Measurements from ENCODE around the gene CGB1.

DNA sequence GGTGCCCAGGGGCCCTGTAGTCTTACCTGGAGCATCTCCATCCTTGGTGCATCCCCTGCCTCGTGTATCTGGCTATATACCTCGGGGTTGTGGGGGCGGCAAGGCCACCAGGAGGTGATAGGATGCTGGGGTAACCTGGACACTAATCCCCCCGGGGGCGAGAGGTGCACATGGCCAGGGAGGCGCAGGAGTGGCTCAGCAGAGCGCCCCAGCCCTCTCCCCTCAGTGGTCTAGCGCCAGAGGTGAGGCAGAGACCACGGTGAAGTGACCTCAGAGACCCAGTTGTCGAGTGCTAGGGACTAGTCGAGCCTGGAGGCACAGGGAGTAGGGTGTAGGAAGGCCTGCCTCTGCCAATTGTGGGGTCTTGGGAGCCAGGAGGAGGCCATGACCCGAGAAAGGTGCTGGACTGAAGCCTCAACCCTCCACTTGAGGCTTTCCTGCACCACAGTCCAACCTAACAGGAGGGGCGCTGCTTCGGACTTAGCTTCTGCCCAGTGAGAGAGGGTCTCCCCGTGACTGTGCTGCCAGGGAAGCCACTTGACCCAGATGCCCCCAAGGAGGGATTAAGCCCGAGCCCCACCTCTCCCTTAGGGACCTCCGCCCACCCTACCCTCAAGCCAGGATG lies 19.5 kb downstream of the CGB1 start, which contains the start of gene LHB:
- TF ChIP-seq CTCF (conservative IDR thresholded peaks at IDR 0.05 in 1 of 2, IDR thresholded peaks at IDR 0.05 in 1 of 2; ENCODE audit: low read depth in 1 of 2, low read length in 2 of 2) (no peak), EZH2 (IDR thresholded peaks at IDR 0.05; ENCODE audit: low read length, missing control alignments) (no peak)
